OCI-LY3 (cell line): ENCODE results near the gene NUDCD2.

ENCODE experiments used
- H2AFZ ChIP-seq: fragments of 200-600, 300-600 bp; shearing (Covaris generic); 2 replicates; pipeline ENCODE4 v1.6.0; 2014; ENCODE audit warnings: antibody characterized with exemption, low read depth, low read length
- H3K27ac ChIP-seq: fragments of 200-600, 300-600 bp; sonication (generic); 2 replicates; pipeline ENCODE4 v1.5.1; 2014; ENCODE audit warnings: mild to moderate bottlenecking, low read length, moderate library complexity, mixed read lengths
- H3K27me3 ChIP-seq: fragments of 200-600, 300-600 bp; sonication (generic); 2 replicates; pipeline ENCODE4 v1.6.1; 2014; ENCODE audit warnings: low read depth, low read length, mixed read lengths
- H3K36me3 ChIP-seq: fragments of 200-600, 300-600 bp; sonication (generic); replicated peaks from 2 replicates; pipeline ENCODE3; 2014; ENCODE audit warnings: low read depth, low read length, mixed read lengths
- H3K4me1 ChIP-seq: fragments of 300-600, 200-600 bp; sonication (generic); 2 replicates; pipeline ENCODE4 v1.6.1; 2014; ENCODE audit warnings: low read length, mixed read lengths
- H3K4me2 ChIP-seq: fragments of 200-600, 300-600 bp; sonication (generic); 2 replicates; pipeline ENCODE4 v1.6.1; 2014; ENCODE audit warnings: low read length, mixed read lengths
- H3K4me3 ChIP-seq: fragments of 300-600, 200-600 bp; sonication (generic); 2 replicates; pipeline ENCODE4 v1.5.1; 2014; ENCODE audit warnings: antibody characterized with exemption, mild to moderate bottlenecking, low read length, moderate library complexity
- H3K79me2 ChIP-seq: fragments of 300-600, 200-600 bp; shearing (Covaris generic); 2 replicates; pipeline ENCODE4 v1.6.1; 2014; ENCODE audit warnings: mild to moderate bottlenecking, low read length, mixed read lengths
- H3K9ac ChIP-seq: fragments of 300-600, 200-600 bp; shearing (Covaris generic); 2 replicates; pipeline ENCODE4 v1.6.0; 2014; ENCODE audit warnings: mild to moderate bottlenecking, low read length, moderate library complexity
- H3K9me3 ChIP-seq: fragments of 200-600, 300-600 bp; shearing (Covaris generic); 2 replicates; pipeline ENCODE4 v1.6.1; 2014; ENCODE audit warnings: low read length, mixed read lengths; ENCODE audit not compliant: insufficient read depth
- H4K20me1 ChIP-seq: fragments of 200-600, 300-600 bp; sonication (generic); 2 replicates; pipeline ENCODE4 v1.6.1; 2016; ENCODE audit warnings: low read length, mixed read lengths; ENCODE audit not compliant: insufficient read depth
- EZH2phosphoT487 ChIP-seq: fragments of 200-600 bp; shearing (Covaris generic); IDR thresholded peaks from 2 replicates; pipeline ENCODE4 v1.6.1; 2018; ENCODE audit warnings: antibody characterized with exemption, mixed run types, low read depth
- TF ChIP-seq, protein P1 (sequence below): fragments of 200-600, 300-600 bp; sonication (generic); IDR thresholded peaks from 2 replicates; pipeline ENCODE4 v1.5.1; 2014; ENCODE audit warnings: antibody characterized with exemption, low read length, low read depth

NUDCD2 gene

GRCh38 chr5:163444526-163444925 lies 15.4 kb downstream of the NUDCD2 start:
- Histone ChIP-seq H3K36me3 (peaks cover 81% of the 10 kb centered on the region), H3K27me3 (no peaks in the 10 kb centered on the region)

GRCh38 chr5:163440954-163441353 lies 18.9 kb downstream of the NUDCD2 start:
- Histone ChIP-seq H2AFZ (no peak overlapping the region), H4K20me1 (peaks cover 21% of the 10 kb centered on the region), H3K9ac (no peak overlapping the region), H3K79me2 (peaks cover 40% of the 10 kb centered on the region), H3K4me2 (no peak overlapping the region), H3K27ac (no peak overlapping the region), H3K9me3 (no peaks in the 10 kb centered on the region), H3K36me3 (peaks cover 61% of the 10 kb centered on the region), H3K4me3 (no peak overlapping the region), H3K27me3 (no peaks in the 10 kb centered on the region), H3K4me1 (peaks cover 13% of the 10 kb centered on the region)
- TF ChIP-seq, protein P1, sequence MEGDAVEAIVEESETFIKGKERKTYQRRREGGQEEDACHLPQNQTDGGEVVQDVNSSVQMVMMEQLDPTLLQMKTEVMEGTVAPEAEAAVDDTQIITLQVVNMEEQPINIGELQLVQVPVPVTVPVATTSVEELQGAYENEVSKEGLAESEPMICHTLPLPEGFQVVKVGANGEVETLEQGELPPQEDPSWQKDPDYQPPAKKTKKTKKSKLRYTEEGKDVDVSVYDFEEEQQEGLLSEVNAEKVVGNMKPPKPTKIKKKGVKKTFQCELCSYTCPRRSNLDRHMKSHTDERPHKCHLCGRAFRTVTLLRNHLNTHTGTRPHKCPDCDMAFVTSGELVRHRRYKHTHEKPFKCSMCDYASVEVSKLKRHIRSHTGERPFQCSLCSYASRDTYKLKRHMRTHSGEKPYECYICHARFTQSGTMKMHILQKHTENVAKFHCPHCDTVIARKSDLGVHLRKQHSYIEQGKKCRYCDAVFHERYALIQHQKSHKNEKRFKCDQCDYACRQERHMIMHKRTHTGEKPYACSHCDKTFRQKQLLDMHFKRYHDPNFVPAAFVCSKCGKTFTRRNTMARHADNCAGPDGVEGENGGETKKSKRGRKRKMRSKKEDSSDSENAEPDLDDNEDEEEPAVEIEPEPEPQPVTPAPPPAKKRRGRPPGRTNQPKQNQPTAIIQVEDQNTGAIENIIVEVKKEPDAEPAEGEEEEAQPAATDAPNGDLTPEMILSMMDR = no peak
- no peak for TF ChIP-seq EZH2phosphoT487

More at GRCh38 chr5:163444526-163444925, 15.4 kb downstream of the NUDCD2 start:
- no peaks in the 10 kb centered on the region for H3K9me3 ChIP-seq
- H3K9ac ChIP-seq = no peak overlapping the region
- no peak overlapping the region for H3K4me2 ChIP-seq
- peaks cover under 1% of the 10 kb centered on the region; the same call in 1 of the 2 replicates for H3K4me1 ChIP-seq
- TF ChIP-seq EZH2phosphoT487 = no peak
- TF ChIP-seq, protein P1 = no peak
- H3K4me3 ChIP-seq = no peak overlapping the region
- H4K20me1 ChIP-seq = peaks cover 14% of the 10 kb centered on the region; the same call in 1 of the 2 replicates
- H2AFZ ChIP-seq = no peak overlapping the region
- H3K27ac ChIP-seq = no peak overlapping the region
- peaks cover 23% of the 10 kb centered on the region for H3K79me2 ChIP-seq

DNA sequence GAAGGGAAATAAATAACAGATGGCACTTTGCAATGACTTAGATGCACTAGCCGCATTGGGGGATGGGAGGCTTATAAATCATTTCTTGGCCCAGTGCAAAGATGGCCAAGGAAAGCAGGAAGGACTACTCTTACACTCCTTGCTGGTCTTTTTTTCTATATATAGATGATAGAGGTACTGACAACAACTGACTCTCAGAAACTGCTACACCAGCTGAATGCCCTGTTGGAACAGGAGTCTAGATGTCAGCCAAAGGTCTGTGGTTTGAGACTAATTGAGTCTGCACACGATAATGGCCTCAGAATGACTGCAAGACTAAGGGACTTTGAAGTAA lies 20.8 kb downstream of the NUDCD2 start:
- Histone ChIP-seq H3K36me3 (peaks cover 49% of the 10 kb centered on the region), H3K9me3 (no peaks in the 10 kb centered on the region), H3K79me2 (peaks cover 40% of the 10 kb centered on the region), H3K9ac (peak overlapping the region; percentile 98), H3K27me3 (no peaks in the 10 kb centered on the region), H3K4me3 (peak overlapping the region; percentile 96), H3K27ac (peak overlapping the region; percentile 73; the same call in 1 of the 2 replicates), H3K4me2 (peak overlapping the region; percentile 81), H4K20me1 (peaks cover 21% of the 10 kb centered on the region), H3K4me1 (peaks cover 18% of the 10 kb centered on the region), H2AFZ (no peak overlapping the region)
- no peak for TF ChIP-seq EZH2phosphoT487
- TF ChIP-seq, protein P1 = no peak

GRCh38 chr5:163437309-163438182 lies 22.4 kb downstream of the NUDCD2 start, which contains the start of gene CCNG1:
CCNG1 (plus strand) TSS chr5:163437595; CDS start chr5:163439257, 1,662 bp downstream.
- peaks cover 37% of the 10 kb centered on the region for H3K36me3 ChIP-seq
- H3K4me1 ChIP-seq = peaks cover 18% of the 10 kb centered on the region
- H3K4me3 ChIP-seq = peak within 1 kb of the TSS; percentile 96
- peak within 1 kb of the TSS; percentile 98 for H3K9ac ChIP-seq
- peak within 1 kb of the TSS; percentile 81 for H3K4me2 ChIP-seq
- H2AFZ ChIP-seq = peak within 1 kb of the TSS; percentile 66
- peak within 1 kb of the TSS; percentile 73 for H3K27ac ChIP-seq
- TF ChIP-seq EZH2phosphoT487 = no peak
- TF ChIP-seq, protein P1 = no peak
- no peaks in the 10 kb centered on the region for H3K27me3 ChIP-seq
- no peaks in the 10 kb centered on the region for H3K9me3 ChIP-seq
- peaks cover 21% of the 10 kb centered on the region for H4K20me1 ChIP-seq
- peaks cover 40% of the 10 kb centered on the region for H3K79me2 ChIP-seq
